LNCAP (cell line): Measurements from ENCODE around the gene FAM53C.

Experiments
- TF ChIP-seq, protein P1 (sequence below): fragments of 450-650 bp; IDR thresholded peaks from 2 replicates; pipeline ENCODE4 v1.5.1; 2017; ENCODE audit warnings: mild to moderate bottlenecking

The FAM53C gene

DNA sequence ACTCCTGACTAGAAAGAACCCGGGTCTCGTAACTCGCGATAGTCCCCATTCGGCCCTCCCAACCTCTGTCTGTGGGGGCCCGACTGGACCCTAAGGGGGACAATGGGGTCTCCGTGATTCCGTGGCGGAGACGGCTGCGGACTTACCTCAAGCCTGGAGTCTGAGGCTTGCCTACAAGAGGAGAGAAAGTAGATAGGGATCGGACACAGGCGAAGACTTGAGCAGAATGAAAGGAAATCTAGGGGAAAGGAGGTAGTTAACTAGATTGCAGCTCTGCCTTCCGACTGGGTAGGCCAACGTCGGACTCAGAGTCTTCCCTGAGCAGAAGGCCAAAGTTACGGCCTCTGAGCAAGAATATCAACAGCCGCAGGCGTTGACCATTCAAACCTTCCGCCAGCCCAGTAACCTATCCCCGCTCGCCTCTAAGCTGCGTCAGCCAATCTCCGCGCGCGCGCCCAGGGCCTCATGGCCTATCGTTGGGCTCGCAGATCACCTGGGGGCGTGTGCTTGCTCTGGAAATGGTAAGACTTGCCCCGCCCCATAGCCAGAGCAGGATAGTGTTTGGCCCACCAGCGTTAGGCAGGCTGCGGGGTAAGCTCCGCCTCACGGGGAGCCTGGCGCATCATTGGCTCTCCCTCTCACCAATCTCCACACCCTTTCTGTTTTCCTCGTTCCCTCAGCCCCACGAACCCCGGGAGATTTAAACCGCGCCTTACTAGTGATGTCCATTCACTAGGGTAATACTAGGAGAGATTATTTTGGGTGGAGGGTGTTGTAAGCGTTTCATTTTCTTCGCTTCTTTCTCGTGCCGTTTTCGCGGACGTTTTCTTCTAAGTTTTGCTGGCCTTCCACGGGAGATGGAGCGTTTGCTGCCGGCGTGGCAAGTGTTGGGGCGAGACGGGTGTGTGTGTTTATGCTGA is 6.4 kb upstream of the FAM53C start, which contains the start of gene CDC25C:
Gene CDC25C (minus strand): TSS at position 356 of the 920 bp plus-strand sequence. CDS start 624 bp downstream, outside the sequence.
- TF ChIP-seq, protein P1, sequence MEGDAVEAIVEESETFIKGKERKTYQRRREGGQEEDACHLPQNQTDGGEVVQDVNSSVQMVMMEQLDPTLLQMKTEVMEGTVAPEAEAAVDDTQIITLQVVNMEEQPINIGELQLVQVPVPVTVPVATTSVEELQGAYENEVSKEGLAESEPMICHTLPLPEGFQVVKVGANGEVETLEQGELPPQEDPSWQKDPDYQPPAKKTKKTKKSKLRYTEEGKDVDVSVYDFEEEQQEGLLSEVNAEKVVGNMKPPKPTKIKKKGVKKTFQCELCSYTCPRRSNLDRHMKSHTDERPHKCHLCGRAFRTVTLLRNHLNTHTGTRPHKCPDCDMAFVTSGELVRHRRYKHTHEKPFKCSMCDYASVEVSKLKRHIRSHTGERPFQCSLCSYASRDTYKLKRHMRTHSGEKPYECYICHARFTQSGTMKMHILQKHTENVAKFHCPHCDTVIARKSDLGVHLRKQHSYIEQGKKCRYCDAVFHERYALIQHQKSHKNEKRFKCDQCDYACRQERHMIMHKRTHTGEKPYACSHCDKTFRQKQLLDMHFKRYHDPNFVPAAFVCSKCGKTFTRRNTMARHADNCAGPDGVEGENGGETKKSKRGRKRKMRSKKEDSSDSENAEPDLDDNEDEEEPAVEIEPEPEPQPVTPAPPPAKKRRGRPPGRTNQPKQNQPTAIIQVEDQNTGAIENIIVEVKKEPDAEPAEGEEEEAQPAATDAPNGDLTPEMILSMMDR: no peak

DNA sequence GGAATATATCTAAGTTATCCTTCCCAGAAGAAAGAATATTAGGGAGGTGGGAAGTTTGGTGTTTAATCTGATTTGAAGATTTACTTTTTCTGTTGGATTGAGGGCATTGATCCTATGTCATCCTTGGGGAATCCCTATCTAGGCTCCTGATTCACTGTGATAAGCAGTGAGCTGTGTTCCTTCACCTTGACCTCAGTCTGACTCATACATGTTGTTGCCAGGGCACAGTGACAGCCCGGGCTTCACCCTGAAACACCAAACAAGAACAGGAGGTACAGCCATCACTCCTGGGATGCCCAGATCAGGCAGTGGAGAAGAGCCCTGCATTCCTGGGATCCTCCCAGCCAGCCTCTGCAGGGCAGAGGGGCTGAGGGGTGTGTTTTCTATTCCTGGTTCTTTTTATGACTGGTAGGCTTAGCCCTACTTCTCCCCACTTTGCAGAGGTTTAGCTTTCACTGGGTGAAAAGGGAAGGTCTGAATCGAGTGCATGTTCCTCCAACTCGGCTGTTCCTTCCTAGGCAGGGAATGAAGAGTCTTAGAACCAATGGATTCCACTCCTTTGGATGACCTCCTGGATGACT is 3.1 kb upstream of the FAM53C start:
- TF ChIP-seq, protein P1: no peak

DNA sequence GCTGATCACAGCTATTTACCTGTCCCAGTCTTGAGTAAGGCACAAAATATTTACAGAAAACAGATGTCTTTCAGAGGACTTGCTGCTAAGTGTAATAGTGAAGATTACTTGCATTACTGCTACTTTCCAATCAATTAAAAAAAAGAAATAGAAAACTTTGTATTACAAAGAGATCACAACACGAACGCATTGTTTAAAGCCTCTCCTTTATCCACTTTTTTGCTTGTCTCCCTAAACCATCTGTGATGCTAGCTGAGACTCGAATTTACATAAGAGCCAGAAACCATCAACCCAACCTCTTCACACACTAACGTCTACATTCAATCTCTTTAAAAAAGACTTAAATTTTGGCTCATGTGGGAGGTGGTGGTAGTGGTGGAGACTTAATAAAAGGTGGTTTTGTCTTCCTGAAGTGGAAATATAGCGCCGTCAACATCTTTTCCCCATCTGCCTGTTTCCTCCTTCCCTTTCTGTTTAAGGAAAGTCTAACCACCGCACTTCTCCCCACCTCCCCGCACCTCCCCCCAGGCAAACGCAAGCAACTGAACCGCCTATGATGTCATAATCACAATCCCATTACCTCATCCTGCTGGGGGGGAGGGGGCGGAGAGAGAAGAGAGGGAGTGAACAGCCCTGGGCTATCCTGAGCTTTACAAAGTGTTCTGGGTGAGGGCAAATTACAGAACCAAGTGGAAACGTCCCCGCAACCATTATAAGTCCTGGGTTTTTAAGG is 948 bp upstream of the FAM53C start:
- TF ChIP-seq, protein P1: no peak

DNA sequence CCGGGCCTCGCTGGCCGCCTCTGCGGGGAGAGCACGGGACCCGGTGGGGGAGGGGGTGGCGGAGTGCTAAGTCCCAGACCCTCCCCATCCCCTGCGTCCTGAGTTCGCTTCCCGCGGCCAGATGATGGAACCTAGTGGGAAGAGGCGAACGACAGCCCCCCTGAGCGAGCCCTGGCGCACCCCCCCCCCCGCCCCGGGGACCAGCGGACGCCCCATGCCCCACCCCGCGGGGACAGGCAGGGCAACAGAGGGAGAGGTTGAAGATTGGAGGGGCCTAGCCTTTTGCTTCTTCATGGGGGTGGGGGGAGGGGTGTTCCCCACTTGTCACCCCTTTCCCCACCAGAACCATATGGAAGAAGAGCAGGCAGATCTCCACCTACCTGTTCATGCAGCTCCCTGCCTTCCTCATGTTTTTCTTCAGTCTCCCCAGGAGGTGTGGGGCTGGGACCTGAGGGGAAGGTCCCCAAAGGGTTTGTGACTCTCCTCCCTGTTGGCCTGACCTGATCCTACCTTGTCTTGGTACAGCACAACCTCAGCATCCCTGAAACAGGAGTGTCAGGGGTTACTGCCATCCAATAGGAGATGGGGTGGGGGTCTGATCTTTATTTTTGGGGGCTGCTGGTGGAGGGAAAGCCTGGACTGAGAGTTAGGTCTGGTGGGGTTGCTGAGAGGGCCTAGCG is 485 bp downstream of the FAM53C start:
- TF ChIP-seq, protein P1: no peak

DNA sequence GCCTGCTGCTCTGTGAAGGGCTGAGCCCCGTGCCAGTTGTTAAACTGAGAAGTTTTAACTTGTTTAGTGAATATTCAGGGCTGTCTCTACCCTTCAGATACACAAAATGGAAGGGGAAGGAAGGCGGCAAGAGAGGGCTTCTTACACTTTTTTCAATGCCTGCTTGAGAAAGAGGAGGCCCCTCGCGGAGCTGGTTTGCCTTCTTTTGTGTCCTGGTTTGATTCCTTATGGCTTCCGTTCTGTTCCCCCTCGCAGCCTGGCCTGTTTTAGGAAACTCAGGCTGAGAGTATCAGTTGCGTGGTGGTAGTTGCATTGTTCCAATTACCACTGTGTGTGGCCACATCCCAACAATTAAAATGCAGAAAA is 1.0 kb downstream of the FAM53C start:
- TF ChIP-seq, protein P1: no peak

DNA sequence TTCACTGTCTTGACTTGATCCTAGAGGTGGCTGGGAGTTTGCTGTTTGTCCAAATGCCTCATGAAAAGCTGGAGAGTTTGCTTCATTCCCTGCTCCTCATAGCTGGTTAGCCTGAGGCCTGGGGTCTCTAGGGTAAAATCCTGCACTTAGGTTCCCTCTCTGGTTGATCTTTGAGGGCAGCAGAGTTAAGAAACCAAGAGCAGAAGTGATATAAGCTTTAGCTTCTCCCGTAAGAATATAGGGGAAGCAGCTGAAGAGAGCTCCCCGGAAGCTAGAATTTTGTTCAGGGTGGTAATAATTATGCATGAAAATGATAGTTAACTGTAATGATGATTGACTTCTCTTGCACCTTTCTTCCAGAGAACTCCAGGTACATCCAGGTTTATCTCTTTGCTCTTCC is 1.4 kb downstream of the FAM53C start:
- TF ChIP-seq, protein P1: no peak

DNA sequence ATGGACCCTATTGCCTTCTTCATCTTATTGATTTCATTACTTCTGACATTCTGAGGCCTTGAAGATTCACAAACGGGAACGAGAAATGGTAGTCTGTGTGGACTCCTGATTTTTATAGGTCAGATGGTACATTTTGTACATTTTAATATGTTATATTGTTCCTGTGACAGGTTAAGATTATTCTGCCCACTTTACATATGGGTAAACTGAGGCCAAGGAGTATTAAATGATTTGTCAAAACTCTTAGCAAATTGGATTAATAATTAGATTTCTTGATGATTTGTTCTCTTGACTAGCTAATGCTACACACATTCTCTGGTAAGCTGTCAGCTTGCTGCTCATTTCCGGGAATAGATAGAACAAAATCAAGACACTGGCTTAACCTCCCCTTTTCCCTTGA is 1.9 kb downstream of the FAM53C start:
- TF ChIP-seq, protein P1: no peak
